NCI-H1417 treated with DMSO at 0.1 percent for 48 hours (cell line): Measurements from ENCODE around the gene APPL2.
"Not testable (repeated sequence)": the region's sequence is repeated elsewhere in the genome, so short reads cannot be mapped to it uniquely, and the experiment has no call there.

Source experiments
- DNase-seq: peaks from one replicate; lab custom pipeline; 2025; lab: John Stamatoyannopoulos, UW

APPL2 gene

GRCh38 chr12:105256011-105256410, 20.0 kb upstream of the APPL2 start:
- DNase-seq = no peak

GRCh38 chr12:105253866-105254513, 18.0 kb upstream of the APPL2 start:
- DNase-seq = no peak

- no peak for DNase-seq
Observed at GRCh38 chr12:105252901-105253300, 16.9 kb upstream of the APPL2 start.

GRCh38 chr12:105245776-105246427, 9.9 kb upstream of the APPL2 start:
- not testable (repeated sequence) for DNase-seq

- DNase-seq = no peak
Observed at GRCh38 chr12:105245291-105245690, 9.3 kb upstream of the APPL2 start.

GRCh38 chr12:105240228-105240627, 4.3 kb upstream of the APPL2 start:
- no peak for DNase-seq

- DNase-seq = no peak
Observed at GRCh38 chr12:105239304-105239703, 3.3 kb upstream of the APPL2 start.

- DNase-seq = no peak
Observed at GRCh38 chr12:105237666-105238065, 1.7 kb upstream of the APPL2 start.

- no peak for DNase-seq
Observed at GRCh38 chr12:105235281-105235731, 668 bp downstream of the APPL2 start.

- DNase-seq = no peak
Observed at GRCh38 chr12:105234197-105234596, 1.8 kb downstream of the APPL2 start.

GRCh38 chr12:105233041-105233905, 2.7 kb downstream of the APPL2 start:
- DNase-seq = no peak

- no peak for DNase-seq
Observed at GRCh38 chr12:105231396-105231795, 4.6 kb downstream of the APPL2 start.

- DNase-seq = no peak
Observed at GRCh38 chr12:105229371-105229770, 6.6 kb downstream of the APPL2 start.

- no peak for DNase-seq
Observed at GRCh38 chr12:105228966-105229365, 7.0 kb downstream of the APPL2 start.

- no peak for DNase-seq
Observed at GRCh38 chr12:105228494-105228893, 7.5 kb downstream of the APPL2 start.

GRCh38 chr12:105227879-105228278, 8.1 kb downstream of the APPL2 start:
- DNase-seq = no peak

GRCh38 chr12:105226219-105226618, 9.8 kb downstream of the APPL2 start:
- DNase-seq = no peak

- no peak for DNase-seq
Observed at GRCh38 chr12:105225505-105226015, 10.4 kb downstream of the APPL2 start.

- DNase-seq = no peak
Observed at GRCh38 chr12:105224399-105224798, 11.6 kb downstream of the APPL2 start.

GRCh38 chr12:105223884-105224283, 12.1 kb downstream of the APPL2 start:
- no peak for DNase-seq

GRCh38 chr12:105223352-105223845, 12.6 kb downstream of the APPL2 start:
- DNase-seq = no peak

GRCh38 chr12:105222726-105223351, 13.1 kb downstream of the APPL2 start:
- DNase-seq = no peak
